GM10847 (cell line): ENCODE data around the gene NIT1.

Source experiments
- POLR2A ChIP-seq: IDR thresholded peaks from 2 replicates; pipeline ENCODE4 v1.6.1; 2011; ENCODE audit not compliant: insufficient read length; ENCODE audit errors: extremely low read depth

NIT1 gene

GRCh38 chr1:161081519-161081918 is 36.4 kb upstream of the NIT1 start:
- no peak for TF ChIP-seq POLR2A

GRCh38 chr1:161082483-161082882 is 35.4 kb upstream of the NIT1 start:
- TF ChIP-seq POLR2A: no peak

GRCh38 chr1:161082996-161083747 is 34.7 kb upstream of the NIT1 start:
- TF ChIP-seq POLR2A: no peak

- TF ChIP-seq POLR2A: no peak
Measured at GRCh38 chr1:161083748-161084596, 33.9 kb upstream of the NIT1 start.

- no peak for TF ChIP-seq POLR2A
Measured at GRCh38 chr1:161084597-161084988, 33.3 kb upstream of the NIT1 start.

- no peak for TF ChIP-seq POLR2A
Measured at GRCh38 chr1:161085165-161085564, 32.7 kb upstream of the NIT1 start.

- TF ChIP-seq POLR2A: no peak
Measured at GRCh38 chr1:161086457-161086856, 31.4 kb upstream of the NIT1 start.

GRCh38 chr1:161088587-161089110 is 29.3 kb upstream of the NIT1 start:
- TF ChIP-seq POLR2A: no peak

- TF ChIP-seq POLR2A: no peak
Measured at GRCh38 chr1:161089251-161089924, 28.5 kb upstream of the NIT1 start, which contains the start of gene NECTIN4. Gene NECTIN4, minus strand, starts transcription at chr1:161089558. Its CDS starts 262 bp downstream, at chr1:161089296.

GRCh38 chr1:161089938-161090337 is 28.0 kb upstream of the NIT1 start:
- no peak for TF ChIP-seq POLR2A

GRCh38 chr1:161090617-161091016 is 27.3 kb upstream of the NIT1 start:
- no peak for TF ChIP-seq POLR2A

- TF ChIP-seq POLR2A: no peak
Measured at GRCh38 chr1:161091093-161091492, 26.8 kb upstream of the NIT1 start.

GRCh38 chr1:161091796-161092507 is 26.0 kb upstream of the NIT1 start:
- no peak for TF ChIP-seq POLR2A

GRCh38 chr1:161092621-161093028 is 25.3 kb upstream of the NIT1 start:
- no peak for TF ChIP-seq POLR2A

GRCh38 chr1:161094481-161094880 is 23.4 kb upstream of the NIT1 start:
- TF ChIP-seq POLR2A: no peak
